MCF 10A (cell line): ENCODE measurements around the gene PPEF1. TPM values are rescaled to one million over a fixed set of nuclear protein-coding genes. Genes with fewer than 3 reads are reported as not detected.

Experiments
- Bru-seq: library from RNA; stranded (reverse); fragments of 400-500 nt; gene quantifications from one replicate; lab custom pipeline; 2021; lab: Mats Ljungman, UMichigan
- BruChase-seq, 2 experiments: library from RNA; stranded (reverse); fragments of 400-500 nt; gene quantifications; one replicate each; lab custom pipeline; 2021; lab: Mats Ljungman, UMichigan
- BruUV-seq: library from RNA; stranded (reverse); fragments of 400-500 nt; replicated peaks from 2 replicates; lab custom pipeline; 2021; lab: Mats Ljungman, UMichigan
- CTCF ChIA-PET: fragments of 300-600 bp; sonication (Branson Sonifier 250); formaldehyde crosslinking; extraction: SDS; loops from one replicate; lab custom pipeline; 2021; ENCODE audit warnings: antibody characterized with exemption, inconsistent platforms; lab: Yijun Ruan, JAX
- POLR2A ChIA-PET: fragments of 300-600, 350-650 bp; sonication (Branson Sonifier 250); formaldehyde crosslinking; extraction: SDS; loops from one replicate; lab custom pipeline; 2020; ENCODE audit warnings: antibody characterized with exemption, inconsistent platforms; lab: Yijun Ruan, JAX
- DNase-seq: peaks from one replicate; pipeline ENCODE4 v3.0.0-alpha.2; 2018; ENCODE audit not compliant: unreplicated experiment
- H3K27ac Mint-ChIP-seq: one replicate; pipeline ENCODE4 v1.8.0; 2022; ENCODE audit warnings: mild to moderate bottlenecking, low read depth, mixed read lengths; ENCODE audit not compliant: unreplicated experiment
- H3K27me3 Mint-ChIP-seq: one replicate; pipeline ENCODE4 v1.8.0; 2022; ENCODE audit warnings: mixed read lengths; ENCODE audit not compliant: insufficient read depth, unreplicated experiment
- H3K36me3 Mint-ChIP-seq: one replicate; pipeline ENCODE4 v1.8.0; 2022; ENCODE audit warnings: mild to moderate bottlenecking, moderate library complexity, mixed read lengths; ENCODE audit not compliant: insufficient read depth, unreplicated experiment
- H3K4me1 Mint-ChIP-seq: one replicate; pipeline ENCODE4 v1.8.0; 2022; ENCODE audit warnings: mixed read lengths; ENCODE audit not compliant: insufficient read depth, unreplicated experiment
- H3K4me3 Mint-ChIP-seq: one replicate; pipeline ENCODE4 v1.8.0; 2022; ENCODE audit warnings: mild to moderate bottlenecking, moderate library complexity, mixed read lengths; ENCODE audit not compliant: unreplicated experiment
- H3K9me3 Mint-ChIP-seq: one replicate; pipeline ENCODE4 v1.8.0; 2022; ENCODE audit warnings: mixed read lengths; ENCODE audit not compliant: unreplicated experiment
- CTCF ChIP-seq: fragments of 200-600 bp; IDR thresholded peaks from one replicate; pipeline ENCODE4 v1.8.0; 2022; ENCODE audit warnings: antibody characterized with exemption, mild to moderate bottlenecking; ENCODE audit not compliant: unreplicated experiment
- intact Hi-C: fragments of 100-400 bp; cut with micrococcal nuclease; formaldehyde crosslinking; loops from 2 replicates; pipeline ENCODE4 v1.14.1; 2022
- long read RNA-seq: library from polyadenylated mRNA; stranded (forward); transcript quantifications from one replicate; pipeline ENCODE4 v2.0.0, GENCODE V29; 2022
- total RNA-seq: library from RNA; stranded (reverse); gene quantifications from 2 replicates; pipeline ENCODE4 v1.2.3, GENCODE V29; 2022

Gene PPEF1
- total RNA-seq (0.32 and 1.0 TPM in 2 replicates), Bru-seq, nascent RNA (percentile 18 among the genes with signal in this experiment), BruChase-seq, experiment 1, labeled RNA remaining after a 6-hour chase (percentile 18 among the genes with signal in this experiment), BruChase-seq, experiment 2, labeled RNA remaining after a 2-hour chase (percentile 14 among the genes with signal in this experiment)
- long read RNA-seq, partial matches to known transcripts = 0 of 1 reads
- long read RNA-seq, other reads (novel, unspliced or antisense) = 1 of 1 reads

GRCh38 chrX:18707426-18708049, at the start of gene PPEF1:
Gene PPEF1, plus strand, starts transcription at chrX:18707645. Its CDS starts 136 bp downstream, at chrX:18707781.
- POLR2A ChIA-PET = no interaction called here
- no peak within 1 kb of the TSS for H3K4me3 Mint-ChIP-seq
- peaks cover 5% of the 10 kb centered on the region for H3K4me1 Mint-ChIP-seq
- CTCF ChIA-PET = no interaction called here
- H3K27me3 Mint-ChIP-seq = no peaks in the 10 kb centered on the region
- no peak within 1 kb of the TSS for H3K27ac Mint-ChIP-seq
- BruUV-seq = no TSS peak
- intact Hi-C loops = no loop called here
- no peaks in the 10 kb centered on the region for H3K36me3 Mint-ChIP-seq
- no peak for TF ChIP-seq CTCF
- no peak for DNase-seq
- peaks cover 7% of the 10 kb centered on the region for H3K9me3 Mint-ChIP-seq

- intact Hi-C loops = no loop called here
- ChIA-PET POLR2A (no interaction called here), CTCF (no interaction called here)
- H3K36me3 Mint-ChIP-seq = no peaks in the 10 kb centered on the region
- no peaks in the 10 kb centered on the region for H3K4me1 Mint-ChIP-seq
- DNase-seq = no peak
- H3K27ac Mint-ChIP-seq = no peak overlapping the region
- peaks cover 6% of the 10 kb centered on the region for H3K9me3 Mint-ChIP-seq
- no peak overlapping the region for H3K4me3 Mint-ChIP-seq
- no peak for TF ChIP-seq CTCF
- no TSS peak for BruUV-seq
- no peaks in the 10 kb centered on the region for H3K27me3 Mint-ChIP-seq
These were observed 46.2 kb upstream of the PPEF1 start for GRCh38 chrX:18661273-18661672.

GRCh38 chrX:18664947-18665346, 42.5 kb upstream of the PPEF1 start:
- CTCF ChIA-PET = interaction anchor here (1.0 kb wide), 1 partner anchor 14 kb away, joined by 3 read pairs; no protein-coding TSS in a partner anchor
- TF ChIP-seq CTCF = no peak
- H3K27me3 Mint-ChIP-seq = no peaks in the 10 kb centered on the region
- H3K36me3 Mint-ChIP-seq = no peaks in the 10 kb centered on the region
- H3K4me1 Mint-ChIP-seq = no peaks in the 10 kb centered on the region
- intact Hi-C loops = no loop called here
- POLR2A ChIA-PET = no interaction called here
- H3K27ac Mint-ChIP-seq = no peak overlapping the region
- H3K4me3 Mint-ChIP-seq = no peak overlapping the region
- peaks cover 7% of the 10 kb centered on the region for H3K9me3 Mint-ChIP-seq
- no TSS peak for BruUV-seq
- no peak for DNase-seq

GRCh38 chrX:18666614-18667013, 40.8 kb upstream of the PPEF1 start:
- no peak overlapping the region for H3K4me3 Mint-ChIP-seq
- peaks cover 7% of the 10 kb centered on the region for H3K9me3 Mint-ChIP-seq
- DNase-seq = no peak
- POLR2A ChIA-PET = no interaction called here
- H3K4me1 Mint-ChIP-seq = no peaks in the 10 kb centered on the region
- H3K27ac Mint-ChIP-seq = no peak overlapping the region
- intact Hi-C loops = no loop called here
- CTCF ChIA-PET = interaction anchor here (1.9 kb wide), 1 partner anchor 10 kb away, joined by 6 read pairs; no protein-coding TSS in a partner anchor
- no peaks in the 10 kb centered on the region for H3K36me3 Mint-ChIP-seq
- H3K27me3 Mint-ChIP-seq = no peaks in the 10 kb centered on the region
- TF ChIP-seq CTCF = no peak
- no TSS peak for BruUV-seq
